GM19463 (cell line): ENCODE measurements around the gene ZNF366.

Source experiments
- ATAC-seq: cut with Tn5 transposase; IDR thresholded peaks from one replicate; pipeline ENCODE4 v1.9.1; 2021; ENCODE audit warnings: mild to moderate bottlenecking, moderate library complexity; ENCODE audit not compliant: unreplicated experiment

The ZNF366 gene

GRCh38 chr5:72467461-72467860 is 39.7 kb downstream of the ZNF366 start:
- ATAC-seq: no peak

GRCh38 chr5:72465601-72466563 is 41.3 kb downstream of the ZNF366 start:
- ATAC-seq: peak; percentile 66

GRCh38 chr5:72465066-72465465 is 42.1 kb downstream of the ZNF366 start:
- ATAC-seq: peak; percentile 28

GRCh38 chr5:72464071-72464470 is 43.1 kb downstream of the ZNF366 start:
- ATAC-seq: no peak

- no peak for ATAC-seq
Measured at GRCh38 chr5:72463449-72464052, 43.7 kb downstream of the ZNF366 start.

- ATAC-seq: no peak
Measured at GRCh38 chr5:72460413-72460812, 46.8 kb downstream of the ZNF366 start.

- no peak for ATAC-seq
Measured at GRCh38 chr5:72459913-72460312, 47.3 kb downstream of the ZNF366 start.

GRCh38 chr5:72459089-72459661 is 48.0 kb downstream of the ZNF366 start:
- ATAC-seq: peak; percentile 70

GRCh38 chr5:72458407-72458806 is 48.8 kb downstream of the ZNF366 start:
- ATAC-seq: no peak

- ATAC-seq: no peak
Measured at GRCh38 chr5:72457491-72457890, 49.7 kb downstream of the ZNF366 start.

GRCh38 chr5:72456391-72457074 is 50.7 kb downstream of the ZNF366 start:
- ATAC-seq: no peak

- no peak for ATAC-seq
Measured at GRCh38 chr5:72455476-72455875, 51.7 kb downstream of the ZNF366 start.

GRCh38 chr5:72454996-72455395 is 52.2 kb downstream of the ZNF366 start:
- ATAC-seq: no peak

GRCh38 chr5:72453246-72453775 is 53.9 kb downstream of the ZNF366 start:
- ATAC-seq: no peak

GRCh38 chr5:72452515-72453245 is 54.5 kb downstream of the ZNF366 start:
- ATAC-seq: no peak

GRCh38 chr5:72451741-72452505 is 55.3 kb downstream of the ZNF366 start:
- peak; percentile 83 for ATAC-seq

- ATAC-seq: no peak
Measured at GRCh38 chr5:72448368-72448767, 58.8 kb downstream of the ZNF366 start.

GRCh38 chr5:72447751-72448150 is 59.5 kb downstream of the ZNF366 start:
- no peak for ATAC-seq

- ATAC-seq: no peak
Measured at GRCh38 chr5:72445969-72446368, 61.2 kb downstream of the ZNF366 start.

GRCh38 chr5:72443883-72444282 is 63.3 kb downstream of the ZNF366 start:
- no peak for ATAC-seq
